Chondrocyte (in vitro differentiated cells): ENCODE measurements around the gene ADGRA1. TPM values are rescaled to one million over a fixed set of nuclear protein-coding genes. Genes with fewer than 3 reads are reported as not detected.

Experiments
- DNase-seq: peaks from one replicate; pipeline ENCODE4 v3.0.0; 2021; ENCODE audit warnings: mixed read lengths, low spot score
- H3K27ac Mint-ChIP-seq: one replicate; pipeline ENCODE4 v1.8.0; 2021; ENCODE audit warnings: mild to moderate bottlenecking, moderate library complexity, mixed read lengths; ENCODE audit not compliant: unreplicated experiment
- H3K27me3 Mint-ChIP-seq: 2 replicates; pipeline ENCODE4 v1.8.0; 2021; ENCODE audit warnings: low read depth, mixed read lengths
- H3K36me3 Mint-ChIP-seq: 2 replicates; pipeline ENCODE4 v1.8.0; 2021; ENCODE audit warnings: low read depth, mixed read lengths
- H3K4me1 Mint-ChIP-seq: 2 replicates; pipeline ENCODE4 v1.8.0; 2021; ENCODE audit warnings: low read depth, mild to moderate bottlenecking, mixed read lengths
- H3K4me3 Mint-ChIP-seq: one replicate; pipeline ENCODE4 v1.8.0; 2021; ENCODE audit warnings: mild to moderate bottlenecking, moderate library complexity, mixed read lengths; ENCODE audit not compliant: unreplicated experiment
- H3K9me3 Mint-ChIP-seq: 2 replicates; pipeline ENCODE4 v1.8.0; 2021; ENCODE audit warnings: low read depth, mixed read lengths
- CTCF ChIP-seq: fragments of 200-600 bp; sonication (generic); IDR thresholded peaks from 2 replicates; pipeline ENCODE4 v1.5.0; 2021; ENCODE audit warnings: antibody characterized with exemption, mild to moderate bottlenecking, moderate library complexity
- total RNA-seq: library from RNA; stranded (reverse); gene quantifications from 3 replicates; pipeline ENCODE4 v1.2.1, GENCODE V29; 2021

The ADGRA1 gene
- total RNA-seq, 1 donor from 2014 or later, result not detected

GRCh38 chr10:133117036-133117687 lies 29.4 kb downstream of the ADGRA1 start:
- Mint-ChIP-seq H3K36me3 (peaks cover 4% of the 10 kb centered on the region), H3K9me3 (peaks cover 16% of the 10 kb centered on the region), H3K4me3 (no peak overlapping the region), H3K27me3 (peaks cover 6% of the 10 kb centered on the region), H3K4me1 (no peaks in the 10 kb centered on the region), H3K27ac (no peak overlapping the region)
- TF ChIP-seq CTCF, result no peak
- no peak for DNase-seq

GRCh38 chr10:133117688-133118071 lies 30.0 kb downstream of the ADGRA1 start:
- Mint-ChIP-seq H3K9me3 (peaks cover 16% of the 10 kb centered on the region), H3K36me3 (peaks cover 4% of the 10 kb centered on the region), H3K4me1 (no peaks in the 10 kb centered on the region), H3K27me3 (peaks cover 7% of the 10 kb centered on the region), H3K27ac (no peak overlapping the region), H3K4me3 (no peak overlapping the region)
- TF ChIP-seq CTCF, result no peak
- DNase-seq, result no peak

- TF ChIP-seq CTCF, result no peak
- no peak for DNase-seq
- Mint-ChIP-seq H3K36me3 (peaks cover 4% of the 10 kb centered on the region), H3K27me3 (peaks cover 21% of the 10 kb centered on the region), H3K4me3 (no peak overlapping the region), H3K9me3 (peaks cover 16% of the 10 kb centered on the region), H3K27ac (no peak overlapping the region), H3K4me1 (no peaks in the 10 kb centered on the region)
Observed at GRCh38 chr10:133121479-133121878, 33.8 kb downstream of the ADGRA1 start.

GRCh38 chr10:133122171-133122935 lies 34.6 kb downstream of the ADGRA1 start:
- Mint-ChIP-seq H3K4me3 (no peak overlapping the region), H3K9me3 (peaks cover 16% of the 10 kb centered on the region), H3K27ac (no peak overlapping the region), H3K4me1 (no peaks in the 10 kb centered on the region), H3K27me3 (peaks cover 21% of the 10 kb centered on the region), H3K36me3 (peaks cover 4% of the 10 kb centered on the region)
- TF ChIP-seq CTCF, result no peak
- peak; percentile 70 for DNase-seq

GRCh38 chr10:133123050-133123745 lies 35.5 kb downstream of the ADGRA1 start:
- peaks cover 4% of the 10 kb centered on the region for H3K36me3 Mint-ChIP-seq
- H3K27me3 Mint-ChIP-seq, result peaks cover 19% of the 10 kb centered on the region
- H3K4me3 Mint-ChIP-seq, result no peak overlapping the region
- TF ChIP-seq CTCF, result no peak
- peak; percentile 81 for DNase-seq
- no peak overlapping the region for H3K27ac Mint-ChIP-seq
- H3K4me1 Mint-ChIP-seq, result no peaks in the 10 kb centered on the region
- H3K9me3 Mint-ChIP-seq, result peaks cover 15% of the 10 kb centered on the region
